ENCODE data around the gene AADACL2. TPM values are rescaled to one million over a fixed set of nuclear protein-coding genes. Genes with fewer than 3 reads are reported as not detected.

The AADACL2 gene
- total RNA-seq, 4 donors from 2014 or later = 0.21 TPM; not detected in 3

DNA sequence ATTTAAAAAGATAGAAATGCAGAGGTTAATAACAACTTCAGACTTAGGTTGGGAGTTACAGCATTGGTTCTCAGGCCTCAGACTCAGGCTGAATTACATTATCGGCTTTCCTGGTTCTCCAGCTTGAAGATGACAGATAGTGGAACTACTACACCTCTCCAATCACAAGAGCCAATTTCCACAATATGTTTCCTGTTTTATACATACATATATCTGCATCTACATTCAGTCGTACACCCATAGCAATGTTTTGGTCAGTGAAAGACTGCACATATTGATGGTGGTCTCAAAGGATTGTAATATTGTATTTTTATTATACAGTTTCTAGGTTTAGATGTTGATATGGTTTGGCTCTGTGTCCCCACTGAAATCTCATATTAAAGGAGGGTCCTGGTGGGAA is 35.4 kb downstream of the AADACL2 start:
- H3K27ac ChIP-seq = peak overlapping the region in 1 of 2 donors; percentile 78
- peaks cover 0 to 5% of the 10 kb centered on the region in 2 donors for H3K4me1 ChIP-seq
- intact Hi-C loops (cut with DNase I; ENCODE audit: low total_unique reads) = no loop called here
- H3K36me3 ChIP-seq = no peaks in the 10 kb centered on the region
- no peaks in the 10 kb centered on the region for H3K27me3 ChIP-seq
- DNase-seq = no peak
- H3K9me3 ChIP-seq = no peaks in the 10 kb centered on the region
- TF ChIP-seq, protein P1, sequence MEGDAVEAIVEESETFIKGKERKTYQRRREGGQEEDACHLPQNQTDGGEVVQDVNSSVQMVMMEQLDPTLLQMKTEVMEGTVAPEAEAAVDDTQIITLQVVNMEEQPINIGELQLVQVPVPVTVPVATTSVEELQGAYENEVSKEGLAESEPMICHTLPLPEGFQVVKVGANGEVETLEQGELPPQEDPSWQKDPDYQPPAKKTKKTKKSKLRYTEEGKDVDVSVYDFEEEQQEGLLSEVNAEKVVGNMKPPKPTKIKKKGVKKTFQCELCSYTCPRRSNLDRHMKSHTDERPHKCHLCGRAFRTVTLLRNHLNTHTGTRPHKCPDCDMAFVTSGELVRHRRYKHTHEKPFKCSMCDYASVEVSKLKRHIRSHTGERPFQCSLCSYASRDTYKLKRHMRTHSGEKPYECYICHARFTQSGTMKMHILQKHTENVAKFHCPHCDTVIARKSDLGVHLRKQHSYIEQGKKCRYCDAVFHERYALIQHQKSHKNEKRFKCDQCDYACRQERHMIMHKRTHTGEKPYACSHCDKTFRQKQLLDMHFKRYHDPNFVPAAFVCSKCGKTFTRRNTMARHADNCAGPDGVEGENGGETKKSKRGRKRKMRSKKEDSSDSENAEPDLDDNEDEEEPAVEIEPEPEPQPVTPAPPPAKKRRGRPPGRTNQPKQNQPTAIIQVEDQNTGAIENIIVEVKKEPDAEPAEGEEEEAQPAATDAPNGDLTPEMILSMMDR (IDR thresholded peaks at IDR 0.05) = no peak
- no peak for TF ChIP-seq POLR2A (IDR thresholded peaks at IDR 0.05)
- H3K4me3 ChIP-seq = no peak overlapping the region

- Histone ChIP-seq H3K4me3 (no peak overlapping the region), H3K4me1 (peaks cover 0 to 5% of the 10 kb centered on the region in 2 donors), H3K27me3 (no peaks in the 10 kb centered on the region), H3K27ac (peak overlapping the region; percentile 25 to 78), H3K9me3 (no peaks in the 10 kb centered on the region), H3K36me3 (no peaks in the 10 kb centered on the region)
- TF ChIP-seq POLR2A (IDR thresholded peaks at IDR 0.05) = no peak
- TF ChIP-seq, protein P1 (IDR thresholded peaks at IDR 0.05) = no peak
- DNase-seq = peak in 1 of 2 donors; percentile 20
- intact Hi-C loops (cut with DNase I; ENCODE audit: low total_unique reads) = no loop called here
These were observed 37.2 kb downstream of the AADACL2 start for GRCh38 chr3:151770956-151771355.

- Histone ChIP-seq H3K27ac (no peak overlapping the region), H3K36me3 (no peaks in the 10 kb centered on the region), H3K4me3 (no peak overlapping the region), H3K4me1 (peaks cover 0 to 5% of the 10 kb centered on the region in 2 donors), H3K9me3 (no peaks in the 10 kb centered on the region), H3K27me3 (no peaks in the 10 kb centered on the region)
- intact Hi-C loops (cut with DNase I; ENCODE audit: low total_unique reads) = no loop called here
- DNase-seq = no peak
- TF ChIP-seq, protein P1 (IDR thresholded peaks at IDR 0.05) = no peak
- TF ChIP-seq POLR2A (IDR thresholded peaks at IDR 0.05) = no peak
These were observed 39.2 kb downstream of the AADACL2 start for GRCh38 chr3:151772825-151773480.

- no peaks in the 10 kb centered on the region for H3K9me3 ChIP-seq
- H3K4me3 ChIP-seq = no peak overlapping the region
- TF ChIP-seq POLR2A (IDR thresholded peaks at IDR 0.05) = no peak
- TF ChIP-seq, protein P1 (IDR thresholded peaks at IDR 0.05) = no peak
- H3K27me3 ChIP-seq = no peaks in the 10 kb centered on the region
- H3K27ac ChIP-seq = no peak overlapping the region
- intact Hi-C loops (cut with DNase I; ENCODE audit: low total_unique reads) = no loop called here
- no peaks in the 10 kb centered on the region for H3K36me3 ChIP-seq
- no peak for DNase-seq
- peaks cover 0 to 5% of the 10 kb centered on the region in 2 donors for H3K4me1 ChIP-seq
These were observed 40.5 kb downstream of the AADACL2 start for GRCh38 chr3:151774235-151774634.

GRCh38 chr3:151774910-151775309 is 41.2 kb downstream of the AADACL2 start:
- Histone ChIP-seq H3K4me3 (no peak overlapping the region), H3K27me3 (no peaks in the 10 kb centered on the region), H3K27ac (no peak overlapping the region), H3K36me3 (no peaks in the 10 kb centered on the region), H3K9me3 (no peaks in the 10 kb centered on the region), H3K4me1 (peaks cover 0 to 3% of the 10 kb centered on the region in 2 donors)
- intact Hi-C loops (cut with DNase I; ENCODE audit: low total_unique reads) = no loop called here
- DNase-seq = no peak
- TF ChIP-seq, protein P1 (IDR thresholded peaks at IDR 0.05) = no peak
- TF ChIP-seq POLR2A (IDR thresholded peaks at IDR 0.05) = no peak

Data from uterus (tissue), 4 donors.